ENCODE data around the gene APMAP. TPM values are rescaled to one million over a fixed set of nuclear protein-coding genes. Genes with fewer than 3 reads are reported as not detected.

Gene APMAP
- total and polyA plus RNA-seq, 9 of the 15 experiments (the other 6 are each of a cell fraction or from before 2014, with no cell fraction given): 6.7 to 18.2 (median 14.4) TPM

- no peak overlapping the region for H2AFZ ChIP-seq (ENCODE audit: low read depth, low read length)
- no peak for FAIRE-seq
- H3K27me3 ChIP-seq (ENCODE audit: control insufficient read depth in 2 of 2, insufficient read depth in 2 of 2, low read length in 2 of 2): peaks cover 0 to 31% of the 10 kb centered on the region in 2 experiments; a peak in 3 of 5 replicates
- H3K4me2 ChIP-seq (ENCODE audit: insufficient read depth, low read length): no peak overlapping the region
- H3K27ac ChIP-seq (ENCODE audit: extremely low read depth, low read depth, low read length): no peak overlapping the region
- H4K20me1 ChIP-seq (replicated peaks; ENCODE audit: control insufficient read depth, insufficient read depth, low read length): no peaks in the 10 kb centered on the region
- POLR2A ChIA-PET: interaction anchor here (1.0 kb wide), 1 partner anchor 26 kb away, joined by 3 read pairs; no protein-coding TSS in a partner anchor
- no TSS peak for BruUV-seq (replicated peaks)
- no peak overlapping the region for H3K4me3 ChIP-seq
- no peaks in the 10 kb centered on the region for H3K9me1 ChIP-seq (ENCODE audit: control insufficient read depth, insufficient read depth, low read length)
- WGBS (ENCODE audit: insufficient coverage, low coverage, missing lambda C conversion rate): 2% methylated on average over 6 of the region's 6 CpGs
- in situ Hi-C loops (cut with MboI): no loop called here
- DNase-seq (ENCODE audit: extremely low read depth in 1 of 4, low spot score in 3 of 4): no peak
- H3K79me2 ChIP-seq (ENCODE audit: control insufficient read depth, insufficient read depth, low read length): no peaks in the 10 kb centered on the region
- H3K9me3 ChIP-seq (replicated peaks; ENCODE audit: control insufficient read depth, insufficient read depth, low read depth, low read length): no peaks in the 10 kb centered on the region
- intact Hi-C loops (cut with micrococcal nuclease): no loop called here
- no peak for TF ChIP-seq HDAC3 (IDR thresholded peaks at IDR 0.05; ENCODE audit: borderline replicate concordance, partially characterized antibody)
- TF ChIP-seq USF2 (CRISPR knock-in tag; IDR thresholded peaks at IDR 0.05): peak; percentile 40
- peak; percentile 60 for TF ChIP-seq NFIC (IDR thresholded peaks at IDR 0.05)
- no peak for TF ChIP-seq CAMTA2 (CRISPR knock-in tag; conservative IDR thresholded peaks at IDR 0.05)
- peak; percentile 38; the same call in 1 of the 2 replicates for TF ChIP-seq ZNF239 (CRISPR knock-in tag; IDR thresholded peaks at IDR 0.05)
- TF ChIP-seq ARID3A (IDR thresholded peaks at IDR 0.05; ENCODE audit: borderline replicate concordance, low read depth, low read length): no peak
- ATAC-seq: no peak; the same call in 2 of the 3 replicates
- no peak overlapping the region for H3K9ac ChIP-seq (ENCODE audit: insufficient read depth in 1 of 2, low read depth in 2 of 2, low read length in 2 of 2)
- CTCF ChIA-PET (ENCODE audit: low intra/inter-chr PET ratio): no interaction called here
- peaks cover 4 to 11% of the 10 kb centered on the region in 2 experiments; a peak in 3 of 5 replicates for H3K4me1 ChIP-seq (replicated peaks in 1 of 2; ENCODE audit: control insufficient read depth in 2 of 2, insufficient read depth in 2 of 2, low read length in 2 of 2)
- H3K36me3 ChIP-seq (ENCODE audit: control insufficient read depth, insufficient read depth, low read length): no peaks in the 10 kb centered on the region
Measured at GRCh38 chr20:25033265-25033923, 40.8 kb upstream of the APMAP start.

All from K562 (cell line).